BLaER1 (cell line): Measurements from ENCODE around the gene PFKP.
"Not testable (repeated sequence)": the region's sequence is repeated elsewhere in the genome, so short reads cannot be mapped to it uniquely, and the experiment has no call there.

Source experiments
- H3K27ac ChIP-seq: shearing (Covaris generic); formaldehyde crosslinking; 2 replicates; pipeline ENCODE4 v1.8.1; 2022
- H3K27me3 ChIP-seq: shearing (Covaris generic); formaldehyde crosslinking; 2 replicates; pipeline ENCODE4 v1.8.1; 2022
- H3K36me3 ChIP-seq: shearing (Covaris generic); formaldehyde crosslinking; 2 replicates; pipeline ENCODE4 v1.8.1; 2022
- H3K4me1 ChIP-seq: shearing (Covaris generic); formaldehyde crosslinking; 2 replicates; pipeline ENCODE4 v1.8.1; 2022
- H3K4me2 ChIP-seq: shearing (Covaris generic); formaldehyde crosslinking; 2 replicates; pipeline ENCODE4 v1.8.1; 2022
- H3K4me3 ChIP-seq: shearing (Covaris generic); formaldehyde crosslinking; 2 replicates; pipeline ENCODE4 v1.8.1; 2022
- H3K9ac ChIP-seq: shearing (Covaris generic); formaldehyde crosslinking; 2 replicates; pipeline ENCODE4 v1.8.1; 2022
- H3K9me3 ChIP-seq: shearing (Covaris generic); formaldehyde crosslinking; 2 replicates; pipeline ENCODE4 v1.8.1; 2022
- H4K20me1 ChIP-seq: shearing (Covaris generic); formaldehyde crosslinking; 2 replicates; pipeline ENCODE4 v1.8.1; 2022
- Cebpa-rat ChIP-seq: shearing (Covaris generic); IDR thresholded peaks from 2 replicates; pipeline ENCODE4 v1.8.1; 2022

PFKP gene

GRCh38 chr10:3102720-3103427, 35.5 kb downstream of the PFKP start:
- Histone ChIP-seq H3K27ac (no peak overlapping the region), H3K4me1 (no peaks in the 10 kb centered on the region), H3K9me3 (no peaks in the 10 kb centered on the region), H3K4me3 (no peak overlapping the region), H3K9ac (no peak overlapping the region), H3K36me3 (peaks cover 92% of the 10 kb centered on the region), H3K4me2 (no peak overlapping the region), H4K20me1 (peaks cover 89% of the 10 kb centered on the region), H3K27me3 (no peaks in the 10 kb centered on the region)
- TF ChIP-seq Cebpa-rat, result no peak

GRCh38 chr10:3103646-3104045, 36.3 kb downstream of the PFKP start:
- peaks cover 93% of the 10 kb centered on the region for H3K36me3 ChIP-seq

GRCh38 chr10:3104251-3104918, 37.0 kb downstream of the PFKP start:
- peaks cover 81% of the 10 kb centered on the region for H4K20me1 ChIP-seq

More at GRCh38 chr10:3103646-3104045, 36.3 kb downstream of the PFKP start:
- Histone ChIP-seq H3K9ac (no peak overlapping the region), H3K9me3 (no peaks in the 10 kb centered on the region), H3K27me3 (no peaks in the 10 kb centered on the region), H4K20me1 (peaks cover 84% of the 10 kb centered on the region), H3K4me3 (no peak overlapping the region), H3K4me1 (no peaks in the 10 kb centered on the region; the same call in 1 of the 2 replicates), H3K4me2 (no peak overlapping the region), H3K27ac (no peak overlapping the region)
- no peak for TF ChIP-seq Cebpa-rat

GRCh38 chr10:3105166-3105565, 37.8 kb downstream of the PFKP start:
- no peaks in the 10 kb centered on the region for H3K27me3 ChIP-seq
- H3K4me3 ChIP-seq, result no peak overlapping the region
- no peak for TF ChIP-seq Cebpa-rat
- peaks cover 12% of the 10 kb centered on the region for H3K4me1 ChIP-seq
- H4K20me1 ChIP-seq, result peaks cover 81% of the 10 kb centered on the region
- H3K27ac ChIP-seq, result no peak overlapping the region
- no peak overlapping the region for H3K4me2 ChIP-seq
- peaks cover 93% of the 10 kb centered on the region for H3K36me3 ChIP-seq
- no peak overlapping the region for H3K9ac ChIP-seq
- H3K9me3 ChIP-seq, result no peaks in the 10 kb centered on the region

More at GRCh38 chr10:3104251-3104918, 37.0 kb downstream of the PFKP start:
- Histone ChIP-seq H3K9me3 (no peaks in the 10 kb centered on the region), H3K36me3 (peaks cover 93% of the 10 kb centered on the region), H3K4me1 (peaks cover 5% of the 10 kb centered on the region; the same call in 1 of the 2 replicates), H3K4me2 (no peak overlapping the region), H3K9ac (no peak overlapping the region), H3K27me3 (no peaks in the 10 kb centered on the region), H3K4me3 (no peak overlapping the region), H3K27ac (no peak overlapping the region)
- TF ChIP-seq Cebpa-rat, result no peak

- Histone ChIP-seq H3K9me3 (no peaks in the 10 kb centered on the region), H3K27me3 (no peaks in the 10 kb centered on the region), H3K4me3 (no peak overlapping the region), H3K9ac (no peak overlapping the region), H4K20me1 (peaks cover 81% of the 10 kb centered on the region), H3K36me3 (peaks cover 92% of the 10 kb centered on the region), H3K27ac (no peak overlapping the region), H3K4me1 (peaks cover 20% of the 10 kb centered on the region), H3K4me2 (no peak overlapping the region)
- no peak for TF ChIP-seq Cebpa-rat
Observed at GRCh38 chr10:3105905-3106304, 38.6 kb downstream of the PFKP start.

GRCh38 chr10:3106328-3106727, 39.0 kb downstream of the PFKP start:
- not testable (repeated sequence) for H3K9ac ChIP-seq, H3K27ac ChIP-seq, H3K9me3 ChIP-seq, H3K27me3 ChIP-seq, H3K4me2 ChIP-seq, H3K4me3 ChIP-seq
- Histone ChIP-seq H3K4me1 (peaks cover 24% of the 10 kb centered on the region), H3K36me3 (peaks cover 92% of the 10 kb centered on the region), H4K20me1 (peaks cover 81% of the 10 kb centered on the region)

GRCh38 chr10:3106928-3107425, 39.6 kb downstream of the PFKP start:
- H3K27ac ChIP-seq, result no peak overlapping the region

GRCh38 chr10:3107426-3107961, 40.1 kb downstream of the PFKP start:
- Histone ChIP-seq H3K27me3 (no peaks in the 10 kb centered on the region), H3K4me2 (no peak overlapping the region), H3K4me1 (peaks cover 31% of the 10 kb centered on the region), H3K36me3 (peaks cover 92% of the 10 kb centered on the region), H3K9me3 (no peaks in the 10 kb centered on the region), H4K20me1 (peaks cover 84% of the 10 kb centered on the region), H3K27ac (no peak overlapping the region), H3K4me3 (no peak overlapping the region), H3K9ac (no peak overlapping the region)
- no peak for TF ChIP-seq Cebpa-rat

More at GRCh38 chr10:3106928-3107425, 39.6 kb downstream of the PFKP start:
- H3K9me3 ChIP-seq, result no peaks in the 10 kb centered on the region
- H3K4me1 ChIP-seq, result peaks cover 30% of the 10 kb centered on the region
- no peak for TF ChIP-seq Cebpa-rat
- peaks cover 92% of the 10 kb centered on the region for H3K36me3 ChIP-seq
- H3K27me3 ChIP-seq, result no peaks in the 10 kb centered on the region
- H3K9ac ChIP-seq, result no peak overlapping the region
- no peak overlapping the region for H3K4me2 ChIP-seq
- H4K20me1 ChIP-seq, result peaks cover 83% of the 10 kb centered on the region
- H3K4me3 ChIP-seq, result no peak overlapping the region

- H3K36me3 ChIP-seq, result peaks cover 92% of the 10 kb centered on the region
- H3K27me3 ChIP-seq, result no peaks in the 10 kb centered on the region
- no peak overlapping the region for H3K4me2 ChIP-seq
- TF ChIP-seq Cebpa-rat, result no peak
- H4K20me1 ChIP-seq, result peaks cover 83% of the 10 kb centered on the region
- H3K4me3 ChIP-seq, result no peak overlapping the region
- H3K9me3 ChIP-seq, result no peaks in the 10 kb centered on the region
- no peak overlapping the region for H3K27ac ChIP-seq
- H3K9ac ChIP-seq, result no peak overlapping the region
- peaks cover 31% of the 10 kb centered on the region for H3K4me1 ChIP-seq
Observed at GRCh38 chr10:3108033-3108432, 40.7 kb downstream of the PFKP start.

GRCh38 chr10:3108575-3109105, 41.3 kb downstream of the PFKP start:
- peaks cover 31% of the 10 kb centered on the region for H3K4me1 ChIP-seq
- no peak overlapping the region for H3K9ac ChIP-seq
- H3K36me3 ChIP-seq, result peaks cover 92% of the 10 kb centered on the region
- no peak overlapping the region for H3K4me3 ChIP-seq
- no peak for TF ChIP-seq Cebpa-rat
- H3K4me2 ChIP-seq, result no peak overlapping the region
- H3K27me3 ChIP-seq, result no peaks in the 10 kb centered on the region
- H3K27ac ChIP-seq, result no peak overlapping the region
- no peaks in the 10 kb centered on the region for H3K9me3 ChIP-seq
- peaks cover 82% of the 10 kb centered on the region for H4K20me1 ChIP-seq
